B cell (primary cell): Measurements from ENCODE around the gene GALNT10.

Experiments
- EZH2 ChIP-seq: IDR thresholded peaks from 2 replicates; pipeline ENCODE4 v1.6.1; 2012; ENCODE audit warnings: borderline replicate concordance, low read depth, mild to moderate bottlenecking, moderate library complexity, low read length; ENCODE audit not compliant: insufficient read depth, poor library complexity, severe bottlenecking
- TF ChIP-seq, protein P1 (sequence below): fragments of 200-600 bp; IDR thresholded peaks from one replicate; pipeline ENCODE4 v1.8.0; 2022; ENCODE audit warnings: antibody characterized with exemption, mild to moderate bottlenecking

DNA sequence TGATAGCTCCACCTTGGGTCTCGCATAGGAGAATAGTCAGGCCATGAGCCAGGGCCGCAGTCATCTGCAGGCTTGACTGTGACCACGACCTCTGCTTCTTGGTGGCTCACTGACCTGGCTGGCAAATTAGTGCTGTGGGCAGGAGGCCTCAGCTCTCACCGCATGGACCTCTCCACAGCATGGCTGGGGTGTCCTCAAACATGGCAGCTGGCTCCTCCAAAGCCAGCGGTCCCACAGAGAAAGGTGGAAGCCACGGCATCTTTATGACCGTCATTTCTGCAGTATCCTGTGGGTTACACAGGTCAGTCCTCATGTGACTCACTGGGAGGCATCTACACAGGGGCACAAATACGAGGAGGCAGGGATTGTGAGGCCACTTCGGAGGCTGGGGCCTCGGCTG lies 212.1 kb downstream of the GALNT10 start:
- TF ChIP-seq, protein P1, sequence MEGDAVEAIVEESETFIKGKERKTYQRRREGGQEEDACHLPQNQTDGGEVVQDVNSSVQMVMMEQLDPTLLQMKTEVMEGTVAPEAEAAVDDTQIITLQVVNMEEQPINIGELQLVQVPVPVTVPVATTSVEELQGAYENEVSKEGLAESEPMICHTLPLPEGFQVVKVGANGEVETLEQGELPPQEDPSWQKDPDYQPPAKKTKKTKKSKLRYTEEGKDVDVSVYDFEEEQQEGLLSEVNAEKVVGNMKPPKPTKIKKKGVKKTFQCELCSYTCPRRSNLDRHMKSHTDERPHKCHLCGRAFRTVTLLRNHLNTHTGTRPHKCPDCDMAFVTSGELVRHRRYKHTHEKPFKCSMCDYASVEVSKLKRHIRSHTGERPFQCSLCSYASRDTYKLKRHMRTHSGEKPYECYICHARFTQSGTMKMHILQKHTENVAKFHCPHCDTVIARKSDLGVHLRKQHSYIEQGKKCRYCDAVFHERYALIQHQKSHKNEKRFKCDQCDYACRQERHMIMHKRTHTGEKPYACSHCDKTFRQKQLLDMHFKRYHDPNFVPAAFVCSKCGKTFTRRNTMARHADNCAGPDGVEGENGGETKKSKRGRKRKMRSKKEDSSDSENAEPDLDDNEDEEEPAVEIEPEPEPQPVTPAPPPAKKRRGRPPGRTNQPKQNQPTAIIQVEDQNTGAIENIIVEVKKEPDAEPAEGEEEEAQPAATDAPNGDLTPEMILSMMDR: no peak
- no peak for TF ChIP-seq EZH2
